ENCODE data around the gene MYH3.

MYH3 gene

GRCh38 chr17:10653987-10654386, 3.1 kb downstream of the MYH3 start:
- Histone ChIP-seq H3K4me3 (replicated peaks; ENCODE audit: insufficient read depth, low read length) (no peak overlapping the region), H3K27me3 (ENCODE audit: insufficient read depth, poor library complexity, severe bottlenecking) (no peaks in the 10 kb centered on the region), H3K27ac (replicated peaks) (no peak overlapping the region)
- no peak for DNase-seq (ENCODE audit: low read depth in 1 of 2, low spot score in 1 of 2)
- TF ChIP-seq POLR2AphosphoS5 (IDR thresholded peaks at IDR 0.05; ENCODE audit: low read depth): no peak
- TF ChIP-seq REST (IDR thresholded peaks at IDR 0.05; ENCODE audit: insufficient replicate concordance, low read depth): no peak
- no peak for TF ChIP-seq CTCF (IDR thresholded peaks at IDR 0.05; ENCODE audit: insufficient read depth, low read length)
- no peak for TF ChIP-seq SPI1 (IDR thresholded peaks at IDR 0.05; ENCODE audit: borderline replicate concordance, low read depth)
- no peak for TF ChIP-seq GABPA (IDR thresholded peaks at IDR 0.05; ENCODE audit: low read depth)

GRCh38 chr17:10652984-10653659, 4.0 kb downstream of the MYH3 start:
- Histone ChIP-seq H3K4me3 (replicated peaks; ENCODE audit: insufficient read depth, low read length) (no peak overlapping the region), H3K27ac (replicated peaks) (no peak overlapping the region), H3K27me3 (ENCODE audit: insufficient read depth, poor library complexity, severe bottlenecking) (no peaks in the 10 kb centered on the region)
- no peak for TF ChIP-seq REST (IDR thresholded peaks at IDR 0.05; ENCODE audit: insufficient replicate concordance, low read depth)
- no peak for TF ChIP-seq GABPA (IDR thresholded peaks at IDR 0.05; ENCODE audit: low read depth)
- no peak for TF ChIP-seq SPI1 (IDR thresholded peaks at IDR 0.05; ENCODE audit: borderline replicate concordance, low read depth)
- no peak for TF ChIP-seq POLR2AphosphoS5 (IDR thresholded peaks at IDR 0.05; ENCODE audit: low read depth)
- no peak for TF ChIP-seq CTCF (IDR thresholded peaks at IDR 0.05; ENCODE audit: insufficient read depth, low read length)
- DNase-seq (ENCODE audit: low read depth in 1 of 2, low spot score in 1 of 2): peak in 1 of 2 experiments; percentile 39

- TF ChIP-seq REST (IDR thresholded peaks at IDR 0.05; ENCODE audit: insufficient replicate concordance, low read depth) (no peak), POLR2AphosphoS5 (IDR thresholded peaks at IDR 0.05; ENCODE audit: low read depth) (no peak), GABPA (IDR thresholded peaks at IDR 0.05; ENCODE audit: low read depth) (no peak), SPI1 (IDR thresholded peaks at IDR 0.05; ENCODE audit: borderline replicate concordance, low read depth) (no peak), CTCF (IDR thresholded peaks at IDR 0.05; ENCODE audit: insufficient read depth, low read length) (no peak)
- Histone ChIP-seq H3K27ac (replicated peaks) (no peak overlapping the region), H3K4me3 (replicated peaks; ENCODE audit: insufficient read depth, low read length) (no peak overlapping the region), H3K27me3 (ENCODE audit: insufficient read depth, poor library complexity, severe bottlenecking) (no peaks in the 10 kb centered on the region)
- DNase-seq (ENCODE audit: low read depth in 1 of 2, low spot score in 1 of 2): no peak
Measured at GRCh38 chr17:10651927-10652326, 5.2 kb downstream of the MYH3 start.
